Liver (tissue), 9 donors: ENCODE measurements around the gene PRIMA1. TPM values are rescaled to one million over a fixed set of nuclear protein-coding genes. Genes with fewer than 3 reads are reported as not detected.

ENCODE experiments used
- DNase-seq: peaks from one replicate; pipeline ENCODE4 v3.0.0-alpha.2; 2017; ENCODE audit warnings: low spot score
- H3K27ac ChIP-seq, 2 donors: one replicate each; pipeline ENCODE4 v1.7.0; 2013; ENCODE audit warnings: inconsistent platforms in 2 of 2, low read length in 2 of 2, control low read depth in 1 of 2, low read depth in 1 of 2, mild to moderate bottlenecking in 1 of 2
- H3K27me3 ChIP-seq, 4 donors: one replicate each; pipeline versions ENCODE4 v1.6.1 to v1.7.0; 2013; ENCODE audit warnings: low read length in 3 of 4, inconsistent platforms in 1 of 4, mild to moderate bottlenecking in 1 of 4, moderate library complexity in 1 of 4; ENCODE audit not compliant: control insufficient read depth in 4 of 4, insufficient read depth in 4 of 4
- H3K36me3 ChIP-seq, 4 donors: one replicate each; pipeline versions ENCODE4 v1.6.1 to v1.7.0; 2013; ENCODE audit warnings: low read length in 3 of 4, mild to moderate bottlenecking in 3 of 4, low read depth in 1 of 4, moderate library complexity in 1 of 4; ENCODE audit not compliant: control insufficient read depth in 4 of 4, insufficient read depth in 3 of 4
- H3K4me1 ChIP-seq, 4 donors: one replicate each; pipeline versions ENCODE4 v1.6.1 to v1.7.0; 2013; ENCODE audit warnings: low read length in 3 of 4, mild to moderate bottlenecking in 3 of 4, moderate library complexity in 1 of 4; ENCODE audit not compliant: control insufficient read depth in 4 of 4, insufficient read depth in 4 of 4
- H3K4me3 ChIP-seq, 3 donors: one replicate each; pipeline versions ENCODE4 v1.6.1 to v1.7.0; 2013; ENCODE audit warnings: low read length in 3 of 3, control low read depth in 1 of 3, low read depth in 1 of 3, mild to moderate bottlenecking in 1 of 3
- H3K9ac ChIP-seq, 2 donors: one replicate each; pipeline ENCODE4 v1.7.0; 2013; ENCODE audit warnings: low read length in 2 of 2, mild to moderate bottlenecking in 2 of 2, moderate library complexity in 2 of 2, control low read depth in 1 of 2, low read depth in 1 of 2
- H3K9me3 ChIP-seq, 4 donors: one replicate each; pipeline versions ENCODE4 v1.6.1 to v1.7.0; 2013; ENCODE audit warnings: low read length in 3 of 4; ENCODE audit not compliant: control insufficient read depth in 4 of 4
- FOXA1 ChIP-seq: IDR thresholded peaks from 2 replicates; pipeline ENCODE4 v1.6.1; 2016; ENCODE audit warnings: antibody characterized with exemption
- FOXA2 ChIP-seq: IDR thresholded peaks from 2 replicates; pipeline ENCODE4 v1.6.1; 2016; ENCODE audit warnings: antibody characterized with exemption
- GABPA ChIP-seq, 2 donors: IDR thresholded peaks in 1 of 2; conservative IDR thresholded peaks in 1 of 2; 2 replicates each; pipeline ENCODE4 v1.6.1; 2016; ENCODE audit warnings: antibody characterized with exemption in 2 of 2, mild to moderate bottlenecking in 1 of 2, moderate library complexity in 1 of 2
- HNF4A ChIP-seq, 2 donors: conservative IDR thresholded peaks; 2 replicates each; pipeline ENCODE4 v1.6.1; 2016; ENCODE audit warnings: antibody characterized with exemption in 2 of 2, mild to moderate bottlenecking in 2 of 2
- HNF4G ChIP-seq: IDR thresholded peaks from 2 replicates; pipeline ENCODE4 v1.6.1; 2016; ENCODE audit warnings: antibody characterized with exemption
- JUND ChIP-seq, 2 donors: IDR thresholded peaks; 2 replicates each; pipeline ENCODE4 v1.6.1; 2016; ENCODE audit warnings: antibody characterized with exemption in 2 of 2
- NR2F2 ChIP-seq: IDR thresholded peaks from 2 replicates; pipeline ENCODE4 v1.6.1; 2016; ENCODE audit warnings: antibody characterized with exemption
- RAD21 ChIP-seq, 2 donors: IDR thresholded peaks; 2 replicates each; pipeline ENCODE4 v1.6.1; 2016; ENCODE audit warnings: antibody characterized with exemption in 2 of 2, mild to moderate bottlenecking in 2 of 2
- RXRA ChIP-seq, 2 donors: IDR thresholded peaks; 2 replicates each; pipeline ENCODE4 v1.6.1; 2017 to 2018; ENCODE audit warnings: antibody characterized with exemption in 2 of 2, mild to moderate bottlenecking in 1 of 2
- SP1 ChIP-seq: IDR thresholded peaks from 2 replicates; pipeline ENCODE4 v1.6.1; 2018; ENCODE audit warnings: antibody characterized with exemption, mild to moderate bottlenecking
- TAF1 ChIP-seq: conservative IDR thresholded peaks from 2 replicates; pipeline ENCODE4 v1.6.1; 2016; ENCODE audit warnings: antibody characterized with exemption, mild to moderate bottlenecking
- YY1 ChIP-seq: IDR thresholded peaks from 2 replicates; pipeline ENCODE4 v1.6.1; 2016; ENCODE audit warnings: antibody characterized with exemption, mild to moderate bottlenecking
- WGBS: extraction: QIAGEN DNeasy Blood & Tissue Kit; methylation state at CpG from one replicate; pipeline ENCODE4 v1.1.7; 2013; 5-methylcytosine and 5-hydroxymethylcytosine counted together
- polyA plus RNA-seq, 2 donors: library from polyadenylated mRNA; stranded (reverse) in 1 of 2; unstranded in 1 of 2; fragments of 200-250 nt in 1 of 2; fragments of >200 nt in 1 of 2; fragmentation: Nextera tagmentation in 1 of 2; extraction: Ambion mirVana in 1 of 2; gene quantifications; one replicate each; pipeline versions ENCODE4 v1.2.1 to v1.2.3, GENCODE V29; 2013 to 2015
- total RNA-seq, 2 donors: library from RNA; depleted of rRNA; stranded (reverse); fragments of >200 nt; gene quantifications; one replicate each; pipeline ENCODE4 v1.2.3, GENCODE V29; 2014
- TF ChIP-seq, protein P1 (sequence below): IDR thresholded peaks from 2 replicates; pipeline ENCODE4 v1.6.1; 2016; ENCODE audit warnings: antibody characterized with exemption
- TF ChIP-seq, protein P2 (sequence below): IDR thresholded peaks from 2 replicates; pipeline ENCODE4 v1.6.1; 2016; ENCODE audit warnings: antibody characterized with exemption
- TF ChIP-seq, protein P3 (sequence below): IDR thresholded peaks from 2 replicates; pipeline ENCODE4 v1.6.1; 2016; ENCODE audit warnings: antibody characterized with exemption, mild to moderate bottlenecking
- TF ChIP-seq, protein P4 (sequence below): IDR thresholded peaks from 2 replicates; pipeline ENCODE4 v1.6.1; 2016; ENCODE audit warnings: antibody characterized with exemption
- donor health status: healthy.
- donor health status: healthy.
- donor health status: healthy.
- donor health status: healthy.
- donor health status: healthy.

Gene PRIMA1
- total and polyA plus RNA-seq, 4 donors = 0.08 to 0.38 (median 0.13) TPM; not detected in 1

DNA sequence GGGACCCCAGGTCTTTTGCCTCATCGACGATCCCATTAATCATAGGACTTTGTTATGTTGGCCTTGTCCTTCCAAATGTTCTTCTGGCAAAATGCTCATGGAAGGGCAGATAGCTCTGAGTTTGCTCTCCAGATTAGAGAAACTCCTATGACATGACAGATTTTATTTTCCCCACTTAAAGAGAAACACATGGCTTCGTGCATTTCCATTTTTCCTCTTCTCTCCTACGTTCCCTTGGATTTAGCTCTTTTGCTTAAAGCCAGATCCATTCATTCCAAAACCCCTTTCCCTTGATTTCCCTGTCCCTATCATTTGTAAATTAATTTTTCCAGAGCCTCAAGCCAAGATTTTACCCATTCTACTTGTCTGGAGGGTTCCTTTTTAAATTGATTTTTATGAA is 2.9 kb downstream of the PRIMA1 start:
- peaks cover 0 to 17% (median 2%) of the 10 kb centered on the region in 4 donors for H3K4me1 ChIP-seq
- H3K27ac ChIP-seq = no peak overlapping the region

DNA sequence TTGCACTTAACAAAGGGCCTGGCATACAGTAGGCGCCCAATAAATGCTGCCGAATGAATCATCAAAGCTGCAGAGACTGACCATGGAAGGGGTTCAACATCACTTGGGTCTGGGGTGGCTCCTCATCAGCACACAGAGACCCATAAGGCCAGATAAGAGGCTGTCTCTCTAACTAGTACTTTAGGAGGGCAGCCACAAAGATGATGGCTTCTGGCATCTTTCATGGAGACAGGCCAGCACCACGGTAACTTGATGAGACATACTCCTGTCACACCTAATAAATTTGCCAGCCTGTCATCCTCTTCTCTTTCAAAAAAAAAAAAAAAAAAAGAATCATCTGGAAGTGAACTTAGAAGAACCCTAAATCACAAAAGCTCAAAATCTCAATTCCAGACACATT is 3.4 kb downstream of the PRIMA1 start:
- 62% methylated on average over 3 of the region's 3 CpGs for WGBS
- H3K9me3 ChIP-seq = no peaks in the 10 kb centered on the region
- peaks cover 0 to 13% (median 6%) of the 10 kb centered on the region in 4 donors for H3K27me3 ChIP-seq
- DNase-seq = no peak
- TF ChIP-seq, protein P1, sequence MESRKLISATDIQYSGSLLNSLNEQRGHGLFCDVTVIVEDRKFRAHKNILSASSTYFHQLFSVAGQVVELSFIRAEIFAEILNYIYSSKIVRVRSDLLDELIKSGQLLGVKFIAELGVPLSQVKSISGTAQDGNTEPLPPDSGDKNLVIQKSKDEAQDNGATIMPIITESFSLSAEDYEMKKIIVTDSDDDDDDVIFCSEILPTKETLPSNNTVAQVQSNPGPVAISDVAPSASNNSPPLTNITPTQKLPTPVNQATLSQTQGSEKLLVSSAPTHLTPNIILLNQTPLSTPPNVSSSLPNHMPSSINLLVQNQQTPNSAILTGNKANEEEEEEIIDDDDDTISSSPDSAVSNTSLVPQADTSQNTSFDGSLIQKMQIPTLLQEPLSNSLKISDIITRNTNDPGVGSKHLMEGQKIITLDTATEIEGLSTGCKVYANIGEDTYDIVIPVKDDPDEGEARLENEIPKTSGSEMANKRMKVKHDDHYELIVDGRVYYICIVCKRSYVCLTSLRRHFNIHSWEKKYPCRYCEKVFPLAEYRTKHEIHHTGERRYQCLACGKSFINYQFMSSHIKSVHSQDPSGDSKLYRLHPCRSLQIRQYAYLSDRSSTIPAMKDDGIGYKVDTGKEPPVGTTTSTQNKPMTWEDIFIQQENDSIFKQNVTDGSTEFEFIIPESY = no peak
- TF ChIP-seq HNF4A (conservative IDR thresholded peaks at IDR 0.05) (no peak), FOXA1 (no peak), TAF1 (no peak), SP1 (no peak), YY1 (no peak), JUND (IDR thresholded peaks at IDR 0.05) (no peak), FOXA2 (no peak), NR2F2 (no peak), RAD21 (IDR thresholded peaks at IDR 0.05) (no peak), HNF4G (no peak), RXRA (IDR thresholded peaks at IDR 0.05) (no peak), GABPA (IDR thresholded peaks at IDR 0.05 in 1 of 2, conservative IDR thresholded peaks at IDR 0.05 in 1 of 2) (no peak)
- TF ChIP-seq, protein P2, sequence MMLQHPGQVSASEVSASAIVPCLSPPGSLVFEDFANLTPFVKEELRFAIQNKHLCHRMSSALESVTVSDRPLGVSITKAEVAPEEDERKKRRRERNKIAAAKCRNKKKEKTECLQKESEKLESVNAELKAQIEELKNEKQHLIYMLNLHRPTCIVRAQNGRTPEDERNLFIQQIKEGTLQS = no peak
- TF ChIP-seq, protein P3, sequence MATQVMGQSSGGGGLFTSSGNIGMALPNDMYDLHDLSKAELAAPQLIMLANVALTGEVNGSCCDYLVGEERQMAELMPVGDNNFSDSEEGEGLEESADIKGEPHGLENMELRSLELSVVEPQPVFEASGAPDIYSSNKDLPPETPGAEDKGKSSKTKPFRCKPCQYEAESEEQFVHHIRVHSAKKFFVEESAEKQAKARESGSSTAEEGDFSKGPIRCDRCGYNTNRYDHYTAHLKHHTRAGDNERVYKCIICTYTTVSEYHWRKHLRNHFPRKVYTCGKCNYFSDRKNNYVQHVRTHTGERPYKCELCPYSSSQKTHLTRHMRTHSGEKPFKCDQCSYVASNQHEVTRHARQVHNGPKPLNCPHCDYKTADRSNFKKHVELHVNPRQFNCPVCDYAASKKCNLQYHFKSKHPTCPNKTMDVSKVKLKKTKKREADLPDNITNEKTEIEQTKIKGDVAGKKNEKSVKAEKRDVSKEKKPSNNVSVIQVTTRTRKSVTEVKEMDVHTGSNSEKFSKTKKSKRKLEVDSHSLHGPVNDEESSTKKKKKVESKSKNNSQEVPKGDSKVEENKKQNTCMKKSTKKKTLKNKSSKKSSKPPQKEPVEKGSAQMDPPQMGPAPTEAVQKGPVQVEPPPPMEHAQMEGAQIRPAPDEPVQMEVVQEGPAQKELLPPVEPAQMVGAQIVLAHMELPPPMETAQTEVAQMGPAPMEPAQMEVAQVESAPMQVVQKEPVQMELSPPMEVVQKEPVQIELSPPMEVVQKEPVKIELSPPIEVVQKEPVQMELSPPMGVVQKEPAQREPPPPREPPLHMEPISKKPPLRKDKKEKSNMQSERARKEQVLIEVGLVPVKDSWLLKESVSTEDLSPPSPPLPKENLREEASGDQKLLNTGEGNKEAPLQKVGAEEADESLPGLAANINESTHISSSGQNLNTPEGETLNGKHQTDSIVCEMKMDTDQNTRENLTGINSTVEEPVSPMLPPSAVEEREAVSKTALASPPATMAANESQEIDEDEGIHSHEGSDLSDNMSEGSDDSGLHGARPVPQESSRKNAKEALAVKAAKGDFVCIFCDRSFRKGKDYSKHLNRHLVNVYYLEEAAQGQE = no peak
- TF ChIP-seq, protein P4, sequence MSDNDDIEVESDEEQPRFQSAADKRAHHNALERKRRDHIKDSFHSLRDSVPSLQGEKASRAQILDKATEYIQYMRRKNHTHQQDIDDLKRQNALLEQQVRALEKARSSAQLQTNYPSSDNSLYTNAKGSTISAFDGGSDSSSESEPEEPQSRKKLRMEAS = no peak
- H3K4me3 ChIP-seq = no peak overlapping the region
- peaks cover 0 to 17% (median 2%) of the 10 kb centered on the region in 4 donors for H3K4me1 ChIP-seq
- no peak overlapping the region for H3K27ac ChIP-seq
- no peak overlapping the region for H3K9ac ChIP-seq
- H3K36me3 ChIP-seq = no peaks in the 10 kb centered on the region

More for the DNA sequence above, 2.9 kb downstream of the PRIMA1 start:
- H3K9ac ChIP-seq = no peak overlapping the region
- no peaks in the 10 kb centered on the region for H3K9me3 ChIP-seq
- H3K4me3 ChIP-seq = no peak overlapping the region
- WGBS = 67% methylated on average over 4 of the region's 4 CpGs
- H3K36me3 ChIP-seq = no peaks in the 10 kb centered on the region
- no peak for DNase-seq
- no peak for TF ChIP-seq NR2F2
- TF ChIP-seq, protein P1 = no peak
- no peak for TF ChIP-seq RAD21 (IDR thresholded peaks at IDR 0.05)
- TF ChIP-seq JUND (IDR thresholded peaks at IDR 0.05) = no peak
- TF ChIP-seq HNF4A (conservative IDR thresholded peaks at IDR 0.05) = no peak
- TF ChIP-seq SP1 = no peak
- H3K27me3 ChIP-seq = peaks cover 0 to 13% (median 8%) of the 10 kb centered on the region in 4 donors
